Stimulated activated CD4-positive, alpha-beta T cell treated with anti-CD3 and anti-CD28 coated beads, Interleukin-2, amount 100 ng/mL, for 4 hours (primary cell): Measurements from ENCODE around the gene BICDL2.

Source experiments
- DNase-seq: peaks from one replicate; pipeline ENCODE4 v3.0.0-alpha.2; 2020; ENCODE audit warnings: low read depth

BICDL2 gene

GRCh38 chr16:3047387-3047720 is 10.6 kb upstream of the BICDL2 start:
- no peak for DNase-seq

DNA sequence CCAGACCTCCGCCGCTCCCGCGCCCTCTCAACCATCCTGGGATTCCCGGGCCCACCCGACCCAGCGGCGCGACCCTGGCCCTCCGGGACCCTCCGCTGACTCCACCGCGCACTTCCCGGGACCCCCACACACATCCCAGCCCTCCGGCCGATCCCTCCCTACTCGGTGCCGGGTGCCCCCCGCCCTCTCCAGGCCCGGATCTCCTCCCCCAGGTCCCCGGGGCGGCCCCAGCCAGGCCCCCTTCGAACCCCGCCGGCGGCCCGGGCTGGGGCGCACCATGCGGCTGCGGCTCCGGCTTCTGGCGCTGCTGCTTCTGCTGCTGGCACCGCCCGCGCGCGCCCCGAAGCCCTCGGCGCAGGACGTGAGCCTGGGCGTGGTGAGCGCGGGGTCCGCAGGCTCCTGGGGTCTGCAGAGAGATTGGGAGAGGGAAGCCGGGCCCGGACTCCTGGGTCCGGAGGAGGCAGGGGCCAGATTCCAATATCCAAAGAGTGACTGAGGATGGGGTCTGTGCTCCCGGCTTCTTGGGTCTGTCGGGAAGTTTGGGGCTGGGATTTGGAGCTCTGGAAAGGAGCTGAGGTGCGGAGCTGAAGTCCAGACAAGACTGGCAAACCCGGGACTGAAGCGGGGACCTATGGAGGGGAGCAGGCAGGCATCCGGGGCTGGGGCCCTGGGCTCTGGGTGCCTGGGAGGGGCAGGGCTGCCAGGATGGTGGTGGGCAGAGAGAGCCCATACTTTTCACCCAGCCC is 10.1 kb upstream of the BICDL2 start:
- no peak for DNase-seq

DNA sequence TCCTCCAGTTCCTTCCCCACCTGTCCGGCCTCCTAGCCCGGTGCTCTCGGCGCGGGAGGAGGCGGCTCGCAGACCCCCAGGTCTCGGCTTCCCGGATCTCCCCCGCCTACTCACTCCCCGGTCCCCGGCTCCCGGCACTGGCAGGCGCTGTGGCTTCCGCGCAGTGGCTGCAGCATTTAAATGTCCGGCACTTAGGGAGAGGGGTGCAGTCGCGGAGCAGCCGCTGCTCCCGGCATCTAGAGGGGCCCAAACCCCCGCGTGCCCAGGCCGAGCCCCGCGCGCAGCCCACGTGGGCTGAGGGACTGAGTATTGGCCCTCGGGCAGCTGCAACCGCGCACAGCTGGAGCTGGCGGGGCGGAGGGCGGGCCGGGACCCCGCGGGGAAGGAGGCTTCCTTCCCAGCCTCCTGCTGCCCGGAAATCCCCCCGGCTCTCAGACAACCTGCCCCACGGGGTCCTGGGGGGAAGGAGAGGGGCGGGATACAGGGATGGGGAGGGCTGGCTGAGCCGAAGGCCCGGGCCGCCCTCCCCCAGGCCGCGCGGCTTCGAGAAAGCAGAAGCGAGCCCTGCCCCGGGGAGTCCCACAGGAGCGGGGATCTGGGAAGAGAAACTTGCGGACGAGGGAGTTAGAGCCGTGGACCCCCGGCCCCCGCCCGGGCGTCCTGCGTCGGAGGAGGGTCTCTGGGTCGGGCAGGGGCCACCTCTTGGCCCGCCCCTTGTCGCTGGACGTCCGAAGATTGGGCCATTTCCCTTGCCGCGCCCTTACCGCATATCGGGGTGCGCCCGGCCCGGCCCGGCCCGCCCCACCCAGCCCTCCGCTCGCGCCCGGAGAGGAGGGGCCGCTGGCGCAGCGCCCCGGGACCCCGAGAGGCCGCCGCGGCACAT is 9.3 kb upstream of the BICDL2 start, which contains the start of gene MMP25:
Gene MMP25, plus strand, starts transcription at position 804 of the 883 bp plus-strand sequence. CDS start 357 bp downstream, outside the sequence.
- no peak for DNase-seq

GRCh38 chr16:3044708-3045107 is 8.0 kb upstream of the BICDL2 start:
- no peak for DNase-seq

GRCh38 chr16:3042376-3042775 is 5.6 kb upstream of the BICDL2 start:
- no peak for DNase-seq

DNA sequence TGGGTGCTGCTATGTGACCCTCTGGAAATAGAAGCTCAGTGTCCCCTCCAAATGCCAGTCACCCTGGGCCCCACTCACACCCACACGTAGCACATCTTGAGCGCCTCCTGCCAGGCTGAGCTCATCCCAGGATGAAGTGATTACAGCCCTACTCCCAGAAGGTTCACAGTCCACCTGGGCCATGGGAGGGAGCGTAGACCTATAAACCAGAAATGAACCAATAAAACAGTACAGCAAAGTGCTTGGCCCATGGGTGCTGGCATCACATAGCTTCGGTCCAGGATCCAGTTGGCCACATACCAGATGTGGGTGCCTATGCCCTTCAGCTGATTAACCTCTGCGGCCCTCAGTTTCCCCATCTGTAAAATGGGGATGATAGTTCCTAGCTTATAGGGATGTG is 2.2 kb upstream of the BICDL2 start:
- no peak for DNase-seq

GRCh38 chr16:3038256-3038655 is 1.5 kb upstream of the BICDL2 start:
- DNase-seq = no peak

GRCh38 chr16:3035972-3036725 is 595 bp downstream of the BICDL2 start:
- DNase-seq = no peak

- DNase-seq = no peak
These were observed 1.3 kb downstream of the BICDL2 start for GRCh38 chr16:3035289-3035971.

DNA sequence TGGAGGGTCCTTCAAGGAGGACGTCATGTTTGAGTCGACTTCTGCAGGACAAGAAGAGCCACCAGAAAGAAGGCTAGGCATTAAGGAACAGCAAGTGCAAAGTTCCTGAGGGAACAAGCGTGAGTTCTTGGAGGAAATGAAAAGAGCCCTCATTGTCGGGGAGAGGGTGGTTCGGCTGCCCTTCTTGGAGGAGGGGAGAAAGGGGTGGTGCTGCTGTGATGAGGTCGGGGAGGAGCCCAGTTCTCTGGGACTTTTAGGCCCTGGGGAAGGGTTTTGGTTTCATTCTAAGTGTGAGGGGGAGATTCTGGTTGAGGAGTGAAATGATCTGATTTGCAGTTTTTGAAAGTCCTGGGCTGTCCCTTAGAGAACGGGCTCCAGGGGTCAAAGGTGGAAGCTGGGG is 4.1 kb downstream of the BICDL2 start:
- no peak for DNase-seq

GRCh38 chr16:3030222-3031212 is 6.2 kb downstream of the BICDL2 start:
- DNase-seq = no peak

- no peak for DNase-seq
These were observed 7.1 kb downstream of the BICDL2 start for GRCh38 chr16:3029491-3030221.

GRCh38 chr16:3028716-3029319 is 7.9 kb downstream of the BICDL2 start:
- no peak for DNase-seq

DNA sequence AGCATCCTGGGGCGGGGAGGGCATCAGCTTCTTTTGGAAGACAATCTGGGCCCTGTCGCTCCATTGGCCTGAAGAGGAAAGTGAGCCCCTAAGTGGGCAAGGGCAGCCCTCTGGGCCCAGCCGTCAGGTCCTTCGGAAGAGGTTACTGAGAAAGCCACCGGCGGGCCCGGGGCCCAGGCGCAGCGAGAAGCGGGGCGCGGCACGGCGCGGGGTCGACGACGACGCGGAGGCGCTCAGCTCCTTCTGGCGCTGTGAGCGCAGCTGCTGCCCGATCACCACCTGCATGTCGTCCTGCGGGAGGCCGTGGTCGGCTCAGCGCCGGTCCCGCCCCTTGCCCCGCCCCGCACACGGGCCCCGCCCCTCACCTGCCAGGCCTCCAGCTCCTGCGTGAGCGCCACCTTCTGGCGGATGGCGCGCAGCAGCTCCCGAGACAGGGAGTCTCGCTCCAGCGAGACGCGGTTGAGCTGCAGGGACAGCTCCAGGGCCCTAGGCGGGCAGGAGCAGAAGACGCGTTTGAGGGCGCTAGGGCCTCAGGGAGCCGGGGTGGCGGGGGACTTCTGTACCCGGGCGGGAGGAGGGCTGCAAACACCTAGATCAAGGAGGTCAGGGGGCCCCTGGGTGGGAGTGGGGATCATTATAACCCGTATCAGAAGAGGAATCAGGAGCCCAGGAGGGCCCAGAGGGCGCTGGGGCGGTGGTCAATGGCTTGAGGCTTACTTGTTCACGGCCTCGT is 8.6 kb downstream of the BICDL2 start:
- DNase-seq = peak; percentile 82

DNA sequence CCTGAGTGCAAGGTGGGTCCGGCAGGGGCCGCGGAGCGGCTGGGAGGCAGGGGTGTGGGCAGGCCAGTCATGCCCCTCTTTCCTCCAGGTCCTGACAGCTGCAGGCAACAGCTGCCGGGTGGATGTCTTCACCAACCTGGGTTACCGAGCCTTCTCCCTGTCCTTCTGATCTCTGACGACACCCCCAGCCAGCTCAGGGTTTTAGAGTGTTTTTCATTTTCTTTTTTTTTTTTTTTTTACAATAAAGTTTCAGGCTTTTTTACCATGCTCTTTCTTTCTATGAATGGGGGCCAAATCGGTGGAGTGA is 9.3 kb downstream of the BICDL2 start:
- DNase-seq = no peak

DNA sequence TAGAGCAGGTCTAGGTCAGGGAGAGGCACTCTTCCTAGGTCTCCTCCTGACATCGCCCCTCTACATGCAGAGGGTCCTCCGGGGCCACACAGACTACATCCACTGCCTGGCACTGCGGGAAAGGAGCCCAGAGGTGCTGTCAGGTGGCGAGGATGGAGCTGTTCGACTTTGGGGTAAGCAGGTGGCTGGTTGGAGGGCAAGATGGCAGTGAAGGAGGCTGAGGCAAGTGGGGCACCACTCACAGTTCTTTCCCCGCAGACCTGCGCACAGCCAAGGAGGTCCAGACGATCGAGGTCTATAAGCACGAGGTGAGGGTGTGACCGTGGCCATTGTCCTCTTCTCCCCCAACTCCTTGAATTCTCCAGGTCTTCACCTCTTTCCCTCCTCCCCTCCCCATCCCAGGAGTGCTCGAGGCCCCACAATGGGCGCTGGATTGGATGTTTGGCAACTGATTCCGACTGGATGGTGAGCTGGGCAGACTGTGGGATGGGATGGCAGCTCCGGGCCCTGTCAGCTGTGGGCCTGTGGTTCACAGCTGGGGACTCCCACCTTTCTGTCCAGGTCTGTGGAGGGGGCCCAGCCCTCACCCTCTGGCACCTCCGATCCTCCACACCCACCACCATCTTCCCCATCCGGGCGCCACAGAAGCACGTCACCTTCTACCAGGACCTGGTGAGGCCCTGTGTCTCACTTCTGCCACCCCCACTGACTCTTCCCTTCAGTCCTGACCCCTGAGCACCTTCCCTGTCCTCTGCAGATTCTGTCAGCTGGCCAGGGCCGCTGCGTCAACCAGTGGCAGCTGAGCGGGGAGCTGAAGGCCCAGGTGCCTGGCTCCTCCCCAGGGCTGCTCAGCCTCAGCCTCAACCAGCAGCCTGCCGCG is 9.9 kb downstream of the BICDL2 start:
- no peak for DNase-seq

GRCh38 chr16:3026003-3026378 is 10.8 kb downstream of the BICDL2 start:
- DNase-seq = no peak
